Nephron progenitor cell (in vitro differentiated cells): ENCODE data around the gene ERC2.

Experiments used
- DNase-seq: peaks from one replicate; pipeline ENCODE4 v3.0.0; 2021
- H3K27ac Mint-ChIP-seq: 2 replicates; pipeline ENCODE4 v1.8.0; 2021; ENCODE audit warnings: mild to moderate bottlenecking, moderate library complexity, mixed read lengths
- H3K27me3 Mint-ChIP-seq: 2 replicates; pipeline ENCODE4 v1.8.0; 2021; ENCODE audit warnings: mild to moderate bottlenecking, low read depth, mixed read lengths; ENCODE audit not compliant: poor library complexity
- H3K36me3 Mint-ChIP-seq: 2 replicates; pipeline ENCODE4 v1.8.0; 2021; ENCODE audit warnings: low read depth, mixed read lengths
- H3K4me1 Mint-ChIP-seq: 2 replicates; pipeline ENCODE4 v1.8.0; 2021; ENCODE audit warnings: mixed read lengths
- H3K4me3 Mint-ChIP-seq: 2 replicates; pipeline ENCODE4 v1.8.0; 2021; ENCODE audit warnings: mild to moderate bottlenecking, moderate library complexity, mixed read lengths
- H3K9me3 Mint-ChIP-seq: 2 replicates; pipeline ENCODE4 v1.8.0; 2021; ENCODE audit warnings: mild to moderate bottlenecking, moderate library complexity, mixed read lengths
- CTCF ChIP-seq: fragments of 200-600 bp; sonication (generic); IDR thresholded peaks from 2 replicates; pipeline ENCODE4 v1.5.0; 2021; ENCODE audit warnings: antibody characterized with exemption

The ERC2 gene

GRCh38 chr3:55521738-55522421 is 946.4 kb downstream of the ERC2 start:
- no peak for TF ChIP-seq CTCF
- no peak for DNase-seq
- Mint-ChIP-seq H3K9me3 (no peaks in the 10 kb centered on the region), H3K36me3 (no peaks in the 10 kb centered on the region), H3K27ac (peak overlapping the region; percentile 98), H3K4me1 (peaks cover 83% of the 10 kb centered on the region), H3K4me3 (peak overlapping the region; percentile 49), H3K27me3 (no peaks in the 10 kb centered on the region)

- no peak for DNase-seq
- no peaks in the 10 kb centered on the region for H3K36me3 Mint-ChIP-seq
- no peak for TF ChIP-seq CTCF
- no peaks in the 10 kb centered on the region for H3K9me3 Mint-ChIP-seq
- peak overlapping the region; percentile 49 for H3K4me3 Mint-ChIP-seq
- H3K27ac Mint-ChIP-seq: peak overlapping the region; percentile 98
- H3K27me3 Mint-ChIP-seq: no peaks in the 10 kb centered on the region
- H3K4me1 Mint-ChIP-seq: peaks cover 90% of the 10 kb centered on the region
Observed at GRCh38 chr3:55521064-55521737, 947.1 kb downstream of the ERC2 start.

GRCh38 chr3:55519019-55519418 is 949.2 kb downstream of the ERC2 start:
- Mint-ChIP-seq H3K27me3 (no peaks in the 10 kb centered on the region), H3K4me3 (no peak overlapping the region), H3K36me3 (no peaks in the 10 kb centered on the region), H3K9me3 (no peaks in the 10 kb centered on the region), H3K4me1 (peaks cover 90% of the 10 kb centered on the region), H3K27ac (no peak overlapping the region)
- DNase-seq: no peak
- no peak for TF ChIP-seq CTCF

- no peaks in the 10 kb centered on the region for H3K27me3 Mint-ChIP-seq
- H3K4me1 Mint-ChIP-seq: peaks cover 88% of the 10 kb centered on the region
- no peaks in the 10 kb centered on the region for H3K36me3 Mint-ChIP-seq
- no peak overlapping the region for H3K4me3 Mint-ChIP-seq
- H3K9me3 Mint-ChIP-seq: no peaks in the 10 kb centered on the region
- DNase-seq: no peak
- no peak overlapping the region for H3K27ac Mint-ChIP-seq
- TF ChIP-seq CTCF: no peak
Observed at GRCh38 chr3:55518451-55518850, 949.8 kb downstream of the ERC2 start.

- Mint-ChIP-seq H3K9me3 (no peaks in the 10 kb centered on the region), H3K4me3 (peak overlapping the region; percentile 62), H3K36me3 (no peaks in the 10 kb centered on the region), H3K27me3 (no peaks in the 10 kb centered on the region), H3K27ac (no peak overlapping the region), H3K4me1 (peaks cover 88% of the 10 kb centered on the region)
- no peak for DNase-seq
- no peak for TF ChIP-seq CTCF
Observed at GRCh38 chr3:55516392-55517030, 951.8 kb downstream of the ERC2 start.
